ENCODE results near the gene BAG5. TPM values are rescaled to one million over a fixed set of nuclear protein-coding genes. Genes with fewer than 3 reads are reported as not detected.

BAG5 gene
- total RNA-seq, 1 experiment from 2014 or later, result 22.5 TPM

GRCh38 chr14:103584326-103584915 lies 22.0 kb upstream of the BAG5 start:
- CTCF ChIA-PET, result no interaction called here
- no peak for DNase-seq (ENCODE audit: low read depth, low spot score)
- intact Hi-C loops (cut with micrococcal nuclease; ENCODE audit: unreplicated experiment) (no loop called here), in situ Hi-C loops (cut with HindIII; ENCODE audit: low pct_unique_long_range_greater_than_20kb, low sequenced_read_pairs) (no loop called here)
- Histone ChIP-seq H3K36me3 (ENCODE audit: control insufficient read depth, insufficient read depth, low read length) (no peaks in the 10 kb centered on the region), H3K4me3 (ENCODE audit: low read depth in 2 of 2, low read length in 2 of 2) (no peak overlapping the region), H3K27ac (ENCODE audit: low read length) (no peak overlapping the region), H3K9me3 (ENCODE audit: control insufficient read depth, insufficient read depth, low read depth, low read length) (no peaks in the 10 kb centered on the region), H3K27me3 (ENCODE audit: control insufficient read depth, insufficient read depth, low read length) (no peaks in the 10 kb centered on the region), H3K4me1 (ENCODE audit: control insufficient read depth, insufficient read depth, low read length) (no peaks in the 10 kb centered on the region)
- ATAC-seq, result no peak
- no TSS peak for BruUV-seq (replicated peaks)
- TF ChIP-seq CTCF (IDR thresholded peaks at IDR 0.05) (no peak), POLR2AphosphoS5 (IDR thresholded peaks at IDR 0.05; ENCODE audit: low read depth, low read length) (no peak), TCF7L2 (IDR thresholded peaks at IDR 0.05; ENCODE audit: low read depth, low read length) (no peak), REST (IDR thresholded peaks at IDR 0.05; ENCODE audit: insufficient read depth in 1 of 2, low read depth in 2 of 2, low read length in 1 of 2) (no peak), SIN3A (IDR thresholded peaks at IDR 0.05; ENCODE audit: borderline replicate concordance, insufficient read depth, low read depth, low read length) (no peak)
- POLR2A ChIA-PET, result no interaction called here

GRCh38 chr14:103581954-103582703 lies 19.7 kb upstream of the BAG5 start:
- DNase-seq (ENCODE audit: low read depth, low spot score) (no peak), ATAC-seq (no peak; the same call in 1 of the 2 replicates)
- Histone ChIP-seq H3K36me3 (ENCODE audit: control insufficient read depth, insufficient read depth, low read length) (no peaks in the 10 kb centered on the region), H3K9me3 (ENCODE audit: control insufficient read depth, insufficient read depth, low read depth, low read length) (no peaks in the 10 kb centered on the region), H3K4me3 (ENCODE audit: low read depth in 2 of 2, low read length in 2 of 2) (no peak overlapping the region), H3K4me1 (ENCODE audit: control insufficient read depth, insufficient read depth, low read length) (no peaks in the 10 kb centered on the region), H3K27me3 (ENCODE audit: control insufficient read depth, insufficient read depth, low read length) (no peaks in the 10 kb centered on the region), H3K27ac (ENCODE audit: low read length) (no peak overlapping the region)
- ChIA-PET CTCF (no interaction called here), POLR2A (no interaction called here)
- no TSS peak for BruUV-seq (replicated peaks)
- in situ Hi-C loops (cut with HindIII; ENCODE audit: low pct_unique_long_range_greater_than_20kb, low sequenced_read_pairs) (no loop called here), intact Hi-C loops (cut with micrococcal nuclease; ENCODE audit: unreplicated experiment) (no loop called here)
- no peak for TF ChIP-seq SIN3A (IDR thresholded peaks at IDR 0.05; ENCODE audit: borderline replicate concordance, insufficient read depth, low read depth, low read length)
- TF ChIP-seq TCF7L2 (IDR thresholded peaks at IDR 0.05; ENCODE audit: low read depth, low read length), result no peak
- TF ChIP-seq POLR2AphosphoS5 (IDR thresholded peaks at IDR 0.05; ENCODE audit: low read depth, low read length), result no peak
- no peak for TF ChIP-seq CTCF (IDR thresholded peaks at IDR 0.05)
- TF ChIP-seq REST (IDR thresholded peaks at IDR 0.05; ENCODE audit: insufficient read depth in 1 of 2, low read depth in 2 of 2, low read length in 1 of 2), result no peak
